Measurements from ENCODE around the gene NT5C1B. TPM values are rescaled to one million over a fixed set of nuclear protein-coding genes. Genes with fewer than 3 reads are reported as not detected.

Gene NT5C1B
- total RNA-seq, 4 donors from 2014 or later = not detected

DNA sequence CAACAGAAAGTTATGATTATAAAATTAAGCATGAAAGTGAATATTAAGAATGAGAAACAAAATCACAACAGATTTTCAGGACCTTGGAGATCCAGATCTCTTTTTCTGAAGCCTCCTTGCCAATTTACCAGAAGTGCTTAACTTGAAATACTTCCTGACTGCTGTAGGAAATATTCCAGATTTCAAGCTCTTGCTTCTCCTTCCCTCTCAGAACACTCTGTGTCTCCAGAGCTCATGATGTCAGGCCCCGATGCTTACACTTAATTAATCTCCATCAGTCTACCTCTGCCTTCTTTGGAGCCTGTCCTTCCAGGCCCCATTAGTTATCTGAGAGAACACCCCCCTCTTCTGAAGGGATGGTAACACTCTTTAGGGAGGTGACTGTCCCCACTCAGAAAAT lies 20.7 kb upstream of the NT5C1B start:
- H3K36me3 ChIP-seq = no peaks in the 10 kb centered on the region
- TF ChIP-seq POLR2A (IDR thresholded peaks at IDR 0.05) = no peak
- DNase-seq = no peak
- no peaks in the 10 kb centered on the region for H3K9me3 ChIP-seq
- H3K4me3 ChIP-seq = no peak overlapping the region
- no peaks in the 10 kb centered on the region for H3K27me3 ChIP-seq
- no peaks in the 10 kb centered on the region for H3K4me1 ChIP-seq
- H3K27ac ChIP-seq = no peak overlapping the region

GRCh38 chr2:18605115-18605514 lies 15.7 kb upstream of the NT5C1B start:
- Histone ChIP-seq H3K4me3 (no peak overlapping the region), H3K9me3 (no peaks in the 10 kb centered on the region), H3K27me3 (no peaks in the 10 kb centered on the region), H3K4me1 (no peaks in the 10 kb centered on the region), H3K27ac (no peak overlapping the region), H3K36me3 (no peaks in the 10 kb centered on the region)
- DNase-seq = no peak
- no peak for TF ChIP-seq CTCF (IDR thresholded peaks at IDR 0.05)
- no peak for TF ChIP-seq POLR2A (IDR thresholded peaks at IDR 0.05)

DNA sequence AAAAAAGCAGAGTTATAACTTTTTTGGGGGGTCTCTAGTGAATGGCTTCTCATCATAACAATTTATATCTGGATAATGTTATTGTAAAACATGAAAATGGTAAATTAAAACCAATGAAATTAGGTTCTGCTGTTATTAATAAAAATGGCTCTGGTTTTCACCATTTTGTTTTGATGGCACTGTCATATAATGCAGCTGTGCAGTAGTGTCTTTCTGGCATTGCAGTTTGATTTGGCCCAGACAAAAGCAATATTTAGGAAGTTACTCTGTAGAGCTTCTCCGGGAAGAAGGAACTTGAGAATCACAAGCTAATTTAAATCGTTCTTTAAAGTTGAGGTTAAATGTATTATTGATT lies 15.1 kb upstream of the NT5C1B start:
- DNase-seq = no peak
- H3K4me3 ChIP-seq = no peak overlapping the region
- no peaks in the 10 kb centered on the region for H3K27me3 ChIP-seq
- no peaks in the 10 kb centered on the region for H3K36me3 ChIP-seq
- TF ChIP-seq POLR2A (IDR thresholded peaks at IDR 0.05) = no peak
- TF ChIP-seq CTCF (IDR thresholded peaks at IDR 0.05) = no peak
- H3K27ac ChIP-seq = no peak overlapping the region
- no peaks in the 10 kb centered on the region for H3K4me1 ChIP-seq
- H3K9me3 ChIP-seq = no peaks in the 10 kb centered on the region

DNA sequence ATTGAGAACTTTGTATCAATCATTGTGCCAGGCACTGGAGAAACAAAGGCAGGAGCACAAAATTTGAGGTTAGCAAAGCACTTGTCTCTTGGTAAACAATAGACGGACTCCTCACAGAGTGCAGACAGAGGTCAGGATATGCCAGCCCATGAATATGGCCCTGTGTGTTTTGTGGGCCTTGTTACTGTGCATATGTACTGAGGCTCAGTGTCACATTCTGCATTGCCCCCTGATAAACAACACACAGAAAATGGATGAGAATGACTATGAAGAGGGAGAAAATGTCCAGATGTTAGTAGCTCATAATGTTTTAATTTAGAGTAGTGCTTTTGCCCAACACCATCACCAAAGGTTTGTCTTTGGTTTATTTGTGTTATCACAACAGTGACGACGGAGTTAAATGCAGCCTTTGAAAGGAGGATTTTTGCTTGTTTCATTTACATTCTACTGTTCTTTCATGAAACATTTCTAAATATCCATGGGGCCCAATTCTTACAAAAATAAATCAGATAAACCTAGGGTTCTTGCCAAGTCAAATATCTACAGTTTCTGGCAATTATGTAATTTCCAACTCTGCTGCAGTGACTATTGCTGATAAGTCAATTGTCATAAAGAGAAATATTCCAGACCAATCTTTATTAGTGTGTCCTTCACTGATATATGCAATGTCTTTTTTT lies 14.6 kb upstream of the NT5C1B start:
- Histone ChIP-seq H3K4me1 (no peaks in the 10 kb centered on the region), H3K9me3 (no peaks in the 10 kb centered on the region), H3K27ac (no peak overlapping the region), H3K27me3 (no peaks in the 10 kb centered on the region), H3K36me3 (no peaks in the 10 kb centered on the region), H3K4me3 (no peak overlapping the region)
- DNase-seq = no peak
- TF ChIP-seq POLR2A (IDR thresholded peaks at IDR 0.05) (no peak), CTCF (IDR thresholded peaks at IDR 0.05) (no peak)

- no peaks in the 10 kb centered on the region for H3K9me3 ChIP-seq
- H3K27me3 ChIP-seq = no peaks in the 10 kb centered on the region
- no peaks in the 10 kb centered on the region for H3K36me3 ChIP-seq
- H3K27ac ChIP-seq = no peak overlapping the region
- TF ChIP-seq CTCF (IDR thresholded peaks at IDR 0.05) (no peak), POLR2A (IDR thresholded peaks at IDR 0.05) (no peak)
- no peak for DNase-seq
- H3K4me3 ChIP-seq = no peak overlapping the region
- no peaks in the 10 kb centered on the region for H3K4me1 ChIP-seq
These were observed 12.9 kb upstream of the NT5C1B start for GRCh38 chr2:18602298-18602697.

GRCh38 chr2:18600255-18600613 lies 10.9 kb upstream of the NT5C1B start:
- no peak for DNase-seq
- Histone ChIP-seq H3K36me3 (no peaks in the 10 kb centered on the region), H3K4me1 (no peaks in the 10 kb centered on the region), H3K27ac (no peak overlapping the region), H3K9me3 (no peaks in the 10 kb centered on the region), H3K27me3 (no peaks in the 10 kb centered on the region), H3K4me3 (no peak overlapping the region)
- no peak for TF ChIP-seq CTCF (IDR thresholded peaks at IDR 0.05)
- no peak for TF ChIP-seq POLR2A (IDR thresholded peaks at IDR 0.05)

All from Peyer's patch (tissue), 4 donors.